Measurements from ENCODE around the gene MON2. TPM values are rescaled to one million over a fixed set of nuclear protein-coding genes. Genes with fewer than 3 reads are reported as not detected.

The MON2 gene
- total and polyA plus RNA-seq, 2 experiments from 2014 or later, result 20.5 to 39.9 TPM

DNA sequence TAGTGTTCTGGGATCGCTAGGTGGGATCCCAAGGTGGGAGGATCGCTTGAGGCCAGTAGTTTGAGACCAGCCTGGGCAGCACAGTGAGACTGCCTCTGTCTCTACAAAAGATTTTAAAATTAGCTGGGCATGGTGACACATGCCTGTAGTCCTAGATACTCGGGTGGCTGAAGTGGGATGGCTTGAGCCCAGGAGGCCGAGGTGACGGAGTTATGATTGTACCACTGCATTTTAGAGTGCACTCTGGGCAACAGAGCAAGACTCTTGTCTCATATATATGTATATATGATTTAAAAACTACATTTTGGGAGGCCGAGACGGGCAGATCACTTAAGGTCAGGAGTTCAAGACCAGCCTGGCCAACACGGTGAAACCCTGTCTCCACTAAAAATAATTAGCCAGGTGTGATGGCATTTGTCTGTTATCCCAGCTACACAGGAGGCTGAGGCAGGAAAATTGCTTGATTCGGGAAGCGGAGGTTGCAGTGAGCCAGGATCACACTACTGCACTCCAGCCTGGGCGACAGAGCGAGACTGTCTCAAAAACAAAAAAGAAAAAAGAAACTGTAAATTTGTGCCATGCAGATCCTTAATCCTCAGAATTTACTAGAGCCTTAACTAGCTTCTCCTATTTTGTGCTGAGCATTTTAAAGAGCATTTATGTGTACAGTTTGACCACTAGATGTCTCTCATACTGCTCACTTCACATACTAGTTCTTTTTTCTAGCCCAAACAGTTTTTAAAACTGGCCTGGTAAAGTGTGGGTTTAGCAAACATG lies 114.8 kb downstream of the MON2 start:
- H3K4me1 ChIP-seq (ENCODE audit: low read depth), result no peaks in the 10 kb centered on the region
- H3K27ac ChIP-seq, result no peak overlapping the region
- TF ChIP-seq, protein P1, sequence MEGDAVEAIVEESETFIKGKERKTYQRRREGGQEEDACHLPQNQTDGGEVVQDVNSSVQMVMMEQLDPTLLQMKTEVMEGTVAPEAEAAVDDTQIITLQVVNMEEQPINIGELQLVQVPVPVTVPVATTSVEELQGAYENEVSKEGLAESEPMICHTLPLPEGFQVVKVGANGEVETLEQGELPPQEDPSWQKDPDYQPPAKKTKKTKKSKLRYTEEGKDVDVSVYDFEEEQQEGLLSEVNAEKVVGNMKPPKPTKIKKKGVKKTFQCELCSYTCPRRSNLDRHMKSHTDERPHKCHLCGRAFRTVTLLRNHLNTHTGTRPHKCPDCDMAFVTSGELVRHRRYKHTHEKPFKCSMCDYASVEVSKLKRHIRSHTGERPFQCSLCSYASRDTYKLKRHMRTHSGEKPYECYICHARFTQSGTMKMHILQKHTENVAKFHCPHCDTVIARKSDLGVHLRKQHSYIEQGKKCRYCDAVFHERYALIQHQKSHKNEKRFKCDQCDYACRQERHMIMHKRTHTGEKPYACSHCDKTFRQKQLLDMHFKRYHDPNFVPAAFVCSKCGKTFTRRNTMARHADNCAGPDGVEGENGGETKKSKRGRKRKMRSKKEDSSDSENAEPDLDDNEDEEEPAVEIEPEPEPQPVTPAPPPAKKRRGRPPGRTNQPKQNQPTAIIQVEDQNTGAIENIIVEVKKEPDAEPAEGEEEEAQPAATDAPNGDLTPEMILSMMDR (IDR thresholded peaks at IDR 0.05; ENCODE audit: low read depth, low read length), result peak; percentile 65
- peak; percentile 43 to 78 for DNase-seq (ENCODE audit: low read depth in 1 of 2, low spot score in 1 of 2)
- no peak overlapping the region for H3K4me3 ChIP-seq
- H3K9me3 ChIP-seq (ENCODE audit: low read depth), result no peaks in the 10 kb centered on the region
- peaks cover 15% of the 10 kb centered on the region for H3K36me3 ChIP-seq
- H3K27me3 ChIP-seq, result no peaks in the 10 kb centered on the region

GRCh38 chr12:62582065-62582366 lies 115.4 kb downstream of the MON2 start:
- Histone ChIP-seq H3K4me3 (no peak overlapping the region), H3K4me1 (ENCODE audit: low read depth) (no peaks in the 10 kb centered on the region), H3K9me3 (ENCODE audit: low read depth) (no peaks in the 10 kb centered on the region), H3K27ac (no peak overlapping the region), H3K36me3 (peaks cover 15% of the 10 kb centered on the region), H3K27me3 (no peaks in the 10 kb centered on the region)
- TF ChIP-seq, protein P1 (IDR thresholded peaks at IDR 0.05; ENCODE audit: low read depth, low read length), result no peak
- peak in 1 of 2 donors; percentile 3 for DNase-seq (ENCODE audit: low read depth in 1 of 2, low spot score in 1 of 2)

GRCh38 chr12:62584619-62585018 lies 118.0 kb downstream of the MON2 start:
- Histone ChIP-seq H3K9me3 (ENCODE audit: low read depth) (no peaks in the 10 kb centered on the region), H3K36me3 (peaks cover 26% of the 10 kb centered on the region), H3K27ac (no peak overlapping the region), H3K27me3 (no peaks in the 10 kb centered on the region), H3K4me3 (no peak overlapping the region), H3K4me1 (ENCODE audit: low read depth) (no peaks in the 10 kb centered on the region)
- no peak for DNase-seq (ENCODE audit: low read depth in 1 of 2, low spot score in 1 of 2)
- TF ChIP-seq, protein P1 (IDR thresholded peaks at IDR 0.05; ENCODE audit: low read depth, low read length), result no peak

DNA sequence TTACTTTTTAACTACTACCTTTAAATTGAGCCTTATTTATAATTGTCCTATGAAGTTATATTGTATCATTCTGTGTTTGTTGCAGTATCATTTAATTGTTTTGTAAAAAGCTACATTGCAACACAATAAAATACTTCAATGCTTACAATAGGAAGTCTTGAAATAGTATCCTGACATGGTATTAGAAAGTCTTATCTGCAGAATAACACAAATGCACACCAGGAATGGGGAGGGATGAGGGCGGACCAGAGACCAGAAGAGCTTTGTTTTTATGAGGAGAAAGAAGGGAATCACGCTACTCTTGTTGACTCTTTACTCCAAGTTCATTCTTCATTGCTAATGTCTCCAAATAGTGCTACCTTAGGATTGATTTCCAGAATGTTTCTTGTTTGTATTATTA lies 120.2 kb downstream of the MON2 start:
- no peak for DNase-seq (ENCODE audit: low read depth in 1 of 2, low spot score in 1 of 2)
- no peaks in the 10 kb centered on the region for H3K27me3 ChIP-seq

DNA sequence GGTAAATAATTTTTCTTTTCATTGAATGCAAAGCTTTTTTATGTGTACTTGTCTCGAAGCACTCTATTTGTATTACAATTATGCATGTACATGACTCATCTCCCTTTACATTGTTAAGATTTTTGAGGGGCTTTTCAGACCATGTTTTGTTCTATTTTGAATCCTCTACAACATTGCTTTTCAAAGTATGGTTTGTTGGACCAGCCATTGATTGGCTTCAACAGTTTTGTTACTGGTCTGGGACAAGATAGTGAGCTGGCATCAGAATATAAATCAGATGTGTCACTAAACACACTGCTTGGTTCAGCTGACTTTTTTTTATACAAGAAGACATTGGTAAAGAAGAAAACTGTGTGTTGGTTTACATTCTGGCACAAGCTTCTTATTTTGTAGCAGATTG lies 122.3 kb downstream of the MON2 start:
- H3K4me3 ChIP-seq, result no peak overlapping the region
- DNase-seq (ENCODE audit: low read depth in 1 of 2, low spot score in 1 of 2), result no peak
- H3K36me3 ChIP-seq, result peaks cover 26% of the 10 kb centered on the region
- no peaks in the 10 kb centered on the region for H3K27me3 ChIP-seq
- no peak overlapping the region for H3K27ac ChIP-seq
- H3K9me3 ChIP-seq (ENCODE audit: low read depth), result no peaks in the 10 kb centered on the region
- TF ChIP-seq, protein P1 (IDR thresholded peaks at IDR 0.05; ENCODE audit: low read depth, low read length), result no peak
- H3K4me1 ChIP-seq (ENCODE audit: low read depth), result no peaks in the 10 kb centered on the region

More for the DNA sequence above, 120.2 kb downstream of the MON2 start:
- Histone ChIP-seq H3K27ac (no peak overlapping the region), H3K4me1 (ENCODE audit: low read depth) (no peaks in the 10 kb centered on the region), H3K4me3 (no peak overlapping the region), H3K36me3 (peaks cover 24% of the 10 kb centered on the region), H3K9me3 (ENCODE audit: low read depth) (no peaks in the 10 kb centered on the region)
- TF ChIP-seq, protein P1 (IDR thresholded peaks at IDR 0.05; ENCODE audit: low read depth, low read length), result no peak
